HepG2 (cell line): ENCODE results near the gene CARD19. TPM values are rescaled to one million over a fixed set of nuclear protein-coding genes. Genes with fewer than 3 reads are reported as not detected.

Experiments
- AGO2 ChIP-seq: fragments of 200-400 bp; formaldehyde crosslinking; optimal IDR thresholded peaks from 2 replicates; pipeline ENCODE3; 2017; ENCODE audit warnings: mild to moderate bottlenecking, low read depth, low read length, moderate library complexity
- ATF7-NPFF ChIP-seq: sonication (generic); formaldehyde crosslinking; IDR thresholded peaks from 2 replicates; pipeline ENCODE4 v1.8.1; 2023; ENCODE audit warnings: mild to moderate bottlenecking, low read depth, missing genetic modification reagents, moderate library complexity
- CHD4 ChIP-seq: fragments of 200-600 bp; sonication (generic); IDR thresholded peaks from 2 replicates; pipeline ENCODE4 v1.7.0; 2017; ENCODE audit warnings: mild to moderate bottlenecking, low read length, borderline replicate concordance
- EEA1 ChIP-seq: sonication (generic); formaldehyde crosslinking; IDR thresholded peaks from 2 replicates; pipeline ENCODE4 v1.5.1; 2020; ENCODE audit warnings: mild to moderate bottlenecking, missing genetic modification reagents, borderline replicate concordance
- MYNN ChIP-seq: sonication (generic); formaldehyde crosslinking; IDR thresholded peaks from 2 replicates; pipeline ENCODE4 v1.4.0; 2020; ENCODE audit warnings: mild to moderate bottlenecking, low read depth, missing genetic modification reagents
- NKX3-1 ChIP-seq: sonication (generic); formaldehyde crosslinking; IDR thresholded peaks from 2 replicates; pipeline ENCODE4 v1.5.0; 2020; ENCODE audit warnings: missing genetic modification reagents
- RELA ChIP-seq: sonication (generic); formaldehyde crosslinking; IDR thresholded peaks from 2 replicates; pipeline ENCODE4 v1.4.0; 2020; ENCODE audit warnings: missing genetic modification reagents
- TEAD3 ChIP-seq: optimal IDR thresholded peaks from 2 replicates; pipeline ENCODE3; 2016; ENCODE audit warnings: borderline replicate concordance
- YY1 ChIP-seq: IDR thresholded peaks from 2 replicates; pipeline ENCODE4 v1.6.1; 2011; ENCODE audit warnings: low read length, low read depth, moderate library complexity, mild to moderate bottlenecking; ENCODE audit not compliant: insufficient read depth, insufficient replicate concordance
- ZFP36L2 ChIP-seq: sonication (generic); formaldehyde crosslinking; IDR thresholded peaks from 2 replicates; pipeline ENCODE4 v1.4.0; 2020; ENCODE audit warnings: missing genetic modification reagents
- ZNF160 ChIP-seq: sonication (generic); formaldehyde crosslinking; IDR thresholded peaks from 2 replicates; pipeline ENCODE4 v1.8.0; 2022; ENCODE audit warnings: mild to moderate bottlenecking, inconsistent platforms, missing genetic modification reagents
- ZNF484 ChIP-seq: sonication (generic); formaldehyde crosslinking; IDR thresholded peaks from 2 replicates; pipeline ENCODE4 v1.5.1; 2020; ENCODE audit warnings: mild to moderate bottlenecking, low read depth, missing genetic modification reagents, borderline replicate concordance
- ZNF598 ChIP-seq: sonication (generic); formaldehyde crosslinking; IDR thresholded peaks from 2 replicates; pipeline ENCODE4 v1.5.1; 2020; ENCODE audit warnings: mild to moderate bottlenecking, missing genetic modification reagents, borderline replicate concordance
- ZNF761 ChIP-seq: sonication (generic); formaldehyde crosslinking; conservative IDR thresholded peaks from 2 replicates; pipeline ENCODE4 v1.4.0; 2020; ENCODE audit warnings: mild to moderate bottlenecking, missing genetic modification reagents
- ZNF788 ChIP-seq: sonication (generic); formaldehyde crosslinking; IDR thresholded peaks from 2 replicates; pipeline ENCODE4 v1.5.0; 2020; ENCODE audit warnings: mild to moderate bottlenecking, missing genetic modification reagents, borderline replicate concordance
- polyA plus RNA-seq, 8 experiments: library from polyadenylated mRNA; depleted of rRNA in 3 of 8; stranded (reverse) in 7 of 8; unstranded in 1 of 8; fragments of >200 nt; fragmentation: Illumina TruSeq in 4 of 8; extraction: Trizol in 4 of 8; gene quantifications; 2 replicates each; pipeline versions ENCODE4 v1.2.1 to v1.2.3, GENCODE V29; 2011 to 2016; ENCODE audit warnings: low read depth in 4 of 8, missing spikeins in 1 of 8, mixed read lengths in 1 of 8; ENCODE audit not compliant: insufficient read depth in 1 of 8
- total RNA-seq, 5 experiments: library from RNA; depleted of rRNA; stranded (reverse); fragments of >200 nt; fragmentation: Illumina TruSeq; extraction: Trizol; gene quantifications; 2 replicates each; pipeline ENCODE4 v1.2.3, GENCODE V29; 2016; ENCODE audit warnings: low read depth in 1 of 5
- TF ChIP-seq, protein P1 (sequence below): sonication (generic); formaldehyde crosslinking; IDR thresholded peaks from 2 replicates; pipeline ENCODE4 v1.5.1; 2020; ENCODE audit warnings: mild to moderate bottlenecking, missing genetic modification reagents, borderline replicate concordance
- TF ChIP-seq, protein P2 (sequence below): IDR thresholded peaks from 2 replicates; pipeline ENCODE4 v1.6.1; 2016; ENCODE audit warnings: missing compliant biosample characterization, missing genetic modification reagents, borderline replicate concordance
- TF ChIP-seq, protein P3 (sequence below): sonication (generic); formaldehyde crosslinking; IDR thresholded peaks from 2 replicates; pipeline ENCODE4 v1.4.0; 2020; ENCODE audit warnings: missing genetic modification reagents
- TF ChIP-seq, protein P4 (sequence below): sonication (generic); formaldehyde crosslinking; conservative IDR thresholded peaks from 2 replicates; pipeline ENCODE4 v1.5.0; 2020; ENCODE audit warnings: missing genetic modification reagents

The CARD19 gene
- total and polyA plus RNA-seq, 2 of the 13 experiments (the other 11 are each of a cell fraction or from before 2014, with no cell fraction given): 18.4 to 47.2 TPM

DNA sequence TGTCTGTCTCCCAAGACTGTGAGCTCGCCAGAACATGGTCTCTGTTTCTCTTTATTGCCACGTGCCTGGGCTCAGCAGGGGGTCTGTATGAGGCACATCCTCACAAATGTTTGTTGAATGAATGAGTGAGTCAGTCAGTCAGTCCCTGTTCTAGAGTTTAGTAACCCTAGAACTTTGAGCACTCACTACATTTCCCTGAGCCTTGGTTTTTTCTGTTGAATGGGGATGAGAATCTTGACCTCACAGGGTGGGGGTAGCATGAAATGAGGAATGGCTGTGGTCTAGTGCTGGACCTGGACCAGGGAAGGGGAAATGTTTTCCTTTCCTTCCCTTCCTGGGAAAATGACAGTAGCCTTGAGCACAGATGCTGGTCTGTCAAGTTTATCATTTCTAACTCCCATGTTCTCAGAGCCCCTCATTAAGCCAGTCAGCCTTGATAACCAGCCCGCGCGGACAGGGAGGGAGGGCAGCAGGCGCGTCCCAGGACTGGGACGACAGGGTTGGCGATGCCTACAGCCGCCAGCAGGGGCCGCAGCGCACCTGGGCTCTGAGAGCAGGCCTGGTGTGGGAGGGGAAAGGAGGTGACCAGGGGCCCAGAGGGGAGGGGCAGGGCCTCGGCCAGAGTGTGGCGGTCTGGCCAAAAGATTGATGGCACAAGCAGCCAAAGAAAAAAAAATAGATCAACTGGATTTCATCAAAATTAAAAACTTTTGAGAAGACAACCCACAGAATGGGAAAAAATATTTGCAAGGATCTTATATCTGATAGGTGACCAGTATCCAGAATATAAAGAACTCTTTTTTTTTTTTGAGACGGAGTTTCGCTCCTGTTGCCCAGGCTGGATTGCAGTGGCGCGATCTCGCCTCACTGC lies 63.8 kb downstream of the CARD19 start (continued):
- TF ChIP-seq, protein P1, sequence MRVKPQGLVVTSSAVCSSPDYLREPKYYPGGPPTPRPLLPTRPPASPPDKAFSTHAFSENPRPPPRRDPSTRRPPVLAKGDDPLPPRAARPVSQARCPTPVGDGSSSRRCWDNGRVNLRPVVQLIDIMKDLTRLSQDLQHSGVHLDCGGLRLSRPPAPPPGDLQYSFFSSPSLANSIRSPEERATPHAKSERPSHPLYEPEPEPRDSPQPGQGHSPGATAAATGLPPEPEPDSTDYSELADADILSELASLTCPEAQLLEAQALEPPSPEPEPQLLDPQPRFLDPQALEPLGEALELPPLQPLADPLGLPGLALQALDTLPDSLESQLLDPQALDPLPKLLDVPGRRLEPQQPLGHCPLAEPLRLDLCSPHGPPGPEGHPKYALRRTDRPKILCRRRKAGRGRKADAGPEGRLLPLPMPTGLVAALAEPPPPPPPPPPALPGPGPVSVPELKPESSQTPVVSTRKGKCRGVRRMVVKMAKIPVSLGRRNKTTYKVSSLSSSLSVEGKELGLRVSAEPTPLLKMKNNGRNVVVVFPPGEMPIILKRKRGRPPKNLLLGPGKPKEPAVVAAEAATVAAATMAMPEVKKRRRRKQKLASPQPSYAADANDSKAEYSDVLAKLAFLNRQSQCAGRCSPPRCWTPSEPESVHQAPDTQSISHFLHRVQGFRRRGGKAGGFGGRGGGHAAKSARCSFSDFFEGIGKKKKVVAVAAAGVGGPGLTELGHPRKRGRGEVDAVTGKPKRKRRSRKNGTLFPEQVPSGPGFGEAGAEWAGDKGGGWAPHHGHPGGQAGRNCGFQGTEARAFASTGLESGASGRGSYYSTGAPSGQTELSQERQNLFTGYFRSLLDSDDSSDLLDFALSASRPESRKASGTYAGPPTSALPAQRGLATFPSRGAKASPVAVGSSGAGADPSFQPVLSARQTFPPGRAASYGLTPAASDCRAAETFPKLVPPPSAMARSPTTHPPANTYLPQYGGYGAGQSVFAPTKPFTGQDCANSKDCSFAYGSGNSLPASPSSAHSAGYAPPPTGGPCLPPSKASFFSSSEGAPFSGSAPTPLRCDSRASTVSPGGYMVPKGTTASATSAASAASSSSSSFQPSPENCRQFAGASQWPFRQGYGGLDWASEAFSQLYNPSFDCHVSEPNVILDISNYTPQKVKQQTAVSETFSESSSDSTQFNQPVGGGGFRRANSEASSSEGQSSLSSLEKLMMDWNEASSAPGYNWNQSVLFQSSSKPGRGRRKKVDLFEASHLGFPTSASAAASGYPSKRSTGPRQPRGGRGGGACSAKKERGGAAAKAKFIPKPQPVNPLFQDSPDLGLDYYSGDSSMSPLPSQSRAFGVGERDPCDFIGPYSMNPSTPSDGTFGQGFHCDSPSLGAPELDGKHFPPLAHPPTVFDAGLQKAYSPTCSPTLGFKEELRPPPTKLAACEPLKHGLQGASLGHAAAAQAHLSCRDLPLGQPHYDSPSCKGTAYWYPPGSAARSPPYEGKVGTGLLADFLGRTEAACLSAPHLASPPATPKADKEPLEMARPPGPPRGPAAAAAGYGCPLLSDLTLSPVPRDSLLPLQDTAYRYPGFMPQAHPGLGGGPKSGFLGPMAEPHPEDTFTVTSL (CRISPR knock-in tag): no peak
- no peak for TF ChIP-seq ZNF160 (CRISPR knock-in tag)
- no peak for TF ChIP-seq RELA (CRISPR knock-in tag)
- no peak for TF ChIP-seq ATF7-NPFF
- TF ChIP-seq TEAD3 (CRISPR knock-in tag): peak; percentile 68
- TF ChIP-seq, protein P2, sequence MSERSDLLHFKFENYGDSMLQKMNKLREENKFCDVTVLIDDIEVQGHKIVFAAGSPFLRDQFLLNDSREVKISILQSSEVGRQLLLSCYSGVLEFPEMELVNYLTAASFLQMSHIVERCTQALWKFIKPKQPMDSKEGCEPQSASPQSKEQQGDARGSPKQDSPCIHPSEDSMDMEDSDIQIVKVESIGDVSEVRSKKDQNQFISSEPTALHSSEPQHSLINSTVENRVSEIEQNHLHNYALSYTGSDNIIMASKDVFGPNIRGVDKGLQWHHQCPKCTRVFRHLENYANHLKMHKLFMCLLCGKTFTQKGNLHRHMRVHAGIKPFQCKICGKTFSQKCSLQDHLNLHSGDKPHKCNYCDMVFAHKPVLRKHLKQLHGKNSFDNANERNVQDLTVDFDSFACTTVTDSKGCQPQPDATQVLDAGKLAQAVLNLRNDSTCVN: 0 out of 2 replicates have a peak, but pooled peaks have one; percentile 53
- TF ChIP-seq, protein P3, sequence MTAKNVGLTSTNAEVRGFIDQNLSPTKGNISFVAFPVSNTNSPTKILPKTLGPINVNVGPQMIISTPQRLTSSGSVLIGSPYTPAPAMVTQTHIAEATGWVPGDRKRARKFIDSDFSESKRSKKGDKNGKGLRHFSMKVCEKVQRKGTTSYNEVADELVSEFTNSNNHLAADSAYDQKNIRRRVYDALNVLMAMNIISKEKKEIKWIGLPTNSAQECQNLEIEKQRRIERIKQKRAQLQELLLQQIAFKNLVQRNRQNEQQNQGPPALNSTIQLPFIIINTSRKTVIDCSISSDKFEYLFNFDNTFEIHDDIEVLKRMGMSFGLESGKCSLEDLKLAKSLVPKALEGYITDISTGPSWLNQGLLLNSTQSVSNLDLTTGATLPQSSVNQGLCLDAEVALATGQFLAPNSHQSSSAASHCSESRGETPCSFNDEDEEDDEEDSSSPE (CRISPR knock-in tag): peak; percentile 54
- TF ChIP-seq AGO2: no peak
- TF ChIP-seq NKX3-1 (CRISPR knock-in tag): no peak
- peak; percentile 50 for TF ChIP-seq YY1
- peak; percentile 19; the same call in 1 of the 2 replicates for TF ChIP-seq ZNF788 (CRISPR knock-in tag)
- no peak for TF ChIP-seq MYNN
- no peak for TF ChIP-seq ZFP36L2 (CRISPR knock-in tag)
- TF ChIP-seq, protein P4, sequence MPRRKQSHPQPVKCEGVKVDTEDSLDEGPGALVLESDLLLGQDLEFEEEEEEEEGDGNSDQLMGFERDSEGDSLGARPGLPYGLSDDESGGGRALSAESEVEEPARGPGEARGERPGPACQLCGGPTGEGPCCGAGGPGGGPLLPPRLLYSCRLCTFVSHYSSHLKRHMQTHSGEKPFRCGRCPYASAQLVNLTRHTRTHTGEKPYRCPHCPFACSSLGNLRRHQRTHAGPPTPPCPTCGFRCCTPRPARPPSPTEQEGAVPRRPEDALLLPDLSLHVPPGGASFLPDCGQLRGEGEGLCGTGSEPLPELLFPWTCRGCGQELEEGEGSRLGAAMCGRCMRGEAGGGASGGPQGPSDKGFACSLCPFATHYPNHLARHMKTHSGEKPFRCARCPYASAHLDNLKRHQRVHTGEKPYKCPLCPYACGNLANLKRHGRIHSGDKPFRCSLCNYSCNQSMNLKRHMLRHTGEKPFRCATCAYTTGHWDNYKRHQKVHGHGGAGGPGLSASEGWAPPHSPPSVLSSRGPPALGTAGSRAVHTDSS (CRISPR knock-in tag): no peak
- no peak; the same call in 1 of the 2 replicates for TF ChIP-seq ZNF598 (CRISPR knock-in tag)
- TF ChIP-seq EEA1 (CRISPR knock-in tag): no peak
- TF ChIP-seq CHD4: no peak
- TF ChIP-seq ZNF484 (CRISPR knock-in tag): no peak
- TF ChIP-seq ZNF761 (CRISPR knock-in tag): no peak
